SK-N-SH (cell line): Measurements from ENCODE around the gene DLG2. TPM values are rescaled to one million over a fixed set of nuclear protein-coding genes. Genes with fewer than 3 reads are reported as not detected.

ENCODE experiments used
- CTCF ChIA-PET: fragments of 300-600, 350-600 bp; formaldehyde crosslinking; extraction: SDS; loops from one replicate; lab custom pipeline; 2021; lab: Yijun Ruan, JAX
- POLR2A ChIA-PET: fragments of 350-600 bp; sonication (Branson Sonifier 250); formaldehyde crosslinking; extraction: SDS; loops from one replicate; lab custom pipeline; 2020; ENCODE audit warnings: antibody characterized with exemption, inconsistent platforms; lab: Yijun Ruan, JAX
- DNase-seq: peaks from one replicate; pipeline ENCODE4 v3.0.0; 2012
- H2AFZ ChIP-seq: fragments of 200-600 bp; sonication (generic); 2 replicates; pipeline ENCODE4 v1.8.1; 2016; ENCODE audit warnings: antibody characterized with exemption, mild to moderate bottlenecking, low read depth
- H3F3A ChIP-seq: fragments of 200-600 bp; sonication (generic); replicated peaks from 2 replicates; pipeline ENCODE3; 2016; ENCODE audit warnings: antibody characterized with exemption, mild to moderate bottlenecking; ENCODE audit not compliant: insufficient read depth
- H3K27ac ChIP-seq, 2 experiments: fragments of 200-500 bp in 1 of 2; fragments of 200-600 bp in 1 of 2; sonication (Bioruptor generic) in 1 of 2; sonication (generic), shearing (Covaris generic) in 1 of 2; 2 replicates each; pipeline versions ENCODE4 v1.5.1 to v1.6.1; 2014 to 2016; ENCODE audit warnings: low read depth in 2 of 2, inconsistent platforms in 1 of 2, low read length in 1 of 2, mild to moderate bottlenecking in 1 of 2, mixed read lengths in 1 of 2
- H3K27me3 ChIP-seq: fragments of 200-600 bp; sonication (generic), shearing (Covaris generic); 2 replicates; pipeline ENCODE4 v1.6.1; 2016; ENCODE audit warnings: mixed run types; ENCODE audit not compliant: insufficient read depth
- H3K36me3 ChIP-seq, 2 experiments: fragments of 200-500 bp in 1 of 2; fragments of 200-600 bp in 1 of 2; sonication (Bioruptor generic) in 1 of 2; sonication (generic) in 1 of 2; replicated peaks in 1 of 2; 2 replicates each; pipeline versions ENCODE3 to v1.5.1; 2014 to 2016; ENCODE audit warnings: low read length in 1 of 2, mild to moderate bottlenecking in 1 of 2; ENCODE audit not compliant: insufficient read depth in 2 of 2, control insufficient read depth in 1 of 2
- H3K4me1 ChIP-seq, 2 experiments: fragments of 200-500 bp in 1 of 2; fragments of 200-600 bp in 1 of 2; sonication (Bioruptor generic) in 1 of 2; sonication (generic), shearing (Covaris generic) in 1 of 2; 2 replicates each; pipeline versions ENCODE4 v1.5.1 to v1.6.1; 2014 to 2016; ENCODE audit warnings: low read depth in 1 of 2, low read length in 1 of 2, mixed run types in 1 of 2; ENCODE audit not compliant: insufficient read depth in 2 of 2, control insufficient read depth in 1 of 2
- H3K4me2 ChIP-seq: fragments of 200-600 bp; sonication (generic), shearing (Covaris generic); 2 replicates; pipeline ENCODE4 v1.6.1; 2017; ENCODE audit warnings: mixed run types
- H3K4me3 ChIP-seq, 2 experiments: fragments of 200-500 bp in 1 of 2; fragments of 200-600 bp in 1 of 2; sonication (Bioruptor generic) in 1 of 2; sonication (generic), shearing (Covaris generic) in 1 of 2; 2 replicates each; pipeline versions ENCODE4 v1.5.1 to v1.8.1; 2014 to 2016; ENCODE audit warnings: low read depth in 2 of 2, inconsistent platforms in 1 of 2, low read length in 1 of 2, mild to moderate bottlenecking in 1 of 2, mixed read lengths in 1 of 2, moderate library complexity in 1 of 2
- H3K79me2 ChIP-seq: fragments of 200-600 bp; sonication (generic); 2 replicates; pipeline ENCODE4 v1.8.1; 2017; ENCODE audit warnings: mild to moderate bottlenecking; ENCODE audit not compliant: insufficient read depth
- H3K9ac ChIP-seq: fragments of 200-600 bp; sonication (generic); 2 replicates; pipeline ENCODE4 v1.6.1; 2017; ENCODE audit warnings: mixed run types
- H3K9me2 ChIP-seq: fragments of 200-600 bp; sonication (generic); 2 replicates; pipeline ENCODE4 v1.6.1; 2017; ENCODE audit warnings: mixed run types
- H3K9me3 ChIP-seq: fragments of 200-600 bp; sonication (generic); 2 replicates; pipeline ENCODE4 v1.6.1; 2017; ENCODE audit warnings: mixed run types, mild to moderate bottlenecking, moderate library complexity
- H4K20me1 ChIP-seq: fragments of 200-600 bp; sonication (generic); 2 replicates; pipeline ENCODE4 v1.6.1; 2017; ENCODE audit warnings: mild to moderate bottlenecking, mixed run types; ENCODE audit not compliant: insufficient read depth
- CTCF ChIP-seq: fragments of 200-600 bp; sonication (generic); IDR thresholded peaks from 2 replicates; pipeline ENCODE4 v1.6.1; 2017; ENCODE audit warnings: antibody characterized with exemption, mild to moderate bottlenecking, moderate library complexity
- ELF1 ChIP-seq: IDR thresholded peaks from 2 replicates; pipeline ENCODE4 v1.4.0; 2012
- FOXJ3 ChIP-seq: sonication (generic); formaldehyde crosslinking; IDR thresholded peaks from 2 replicates; pipeline ENCODE4 v1.5.1; 2020; ENCODE audit warnings: mild to moderate bottlenecking, missing genetic modification reagents
- FOXM1 ChIP-seq: IDR thresholded peaks from 2 replicates; pipeline ENCODE4 v1.4.0; 2012; ENCODE audit warnings: low read depth, mild to moderate bottlenecking
- IRF3 ChIP-seq: fragments of 150-350 bp; IDR thresholded peaks from 2 replicates; pipeline ENCODE4 v1.6.1; 2016; ENCODE audit warnings: mild to moderate bottlenecking, low read depth, low read length
- JUND ChIP-seq: IDR thresholded peaks from 2 replicates; pipeline ENCODE4 v1.4.0; 2012
- MAX ChIP-seq: IDR thresholded peaks from 2 replicates; pipeline ENCODE4 v1.4.0; 2012; ENCODE audit warnings: low read depth
- MEF2A ChIP-seq: IDR thresholded peaks from 2 replicates; pipeline ENCODE4 v1.4.0; 2012; ENCODE audit warnings: low read depth, borderline replicate concordance
- NFIC ChIP-seq: IDR thresholded peaks from 2 replicates; pipeline ENCODE4 v1.4.0; 2012; ENCODE audit warnings: borderline replicate concordance
- NRF1 ChIP-seq: IDR thresholded peaks from 2 replicates; pipeline ENCODE4 v1.6.1; 2012; ENCODE audit warnings: low read depth, mild to moderate bottlenecking, low read length
- PBX3 ChIP-seq: IDR thresholded peaks from 2 replicates; pipeline ENCODE4; 2012
- POLR2AphosphoS5 ChIP-seq: IDR thresholded peaks from 2 replicates; pipeline ENCODE4 v1.6.1; 2012; ENCODE audit warnings: low read depth, low read length
- RXRA ChIP-seq: IDR thresholded peaks from 2 replicates; pipeline ENCODE4 v1.4.0; 2012; ENCODE audit warnings: low read depth, mild to moderate bottlenecking, borderline replicate concordance
- TCF12 ChIP-seq: IDR thresholded peaks from 2 replicates; pipeline ENCODE4 v1.4.0; 2012
- USF1 ChIP-seq: IDR thresholded peaks from 2 replicates; pipeline ENCODE4 v1.4.0; 2012; ENCODE audit warnings: low read depth, borderline replicate concordance
- USF2 ChIP-seq: fragments of 150-350 bp; IDR thresholded peaks from 2 replicates; pipeline ENCODE4 v1.6.1; 2017; ENCODE audit warnings: antibody characterized with exemption, low read length, low read depth, borderline replicate concordance
- YY1 ChIP-seq: IDR thresholded peaks from 2 replicates; pipeline ENCODE4 v1.4.0; 2012; ENCODE audit warnings: low read depth, mild to moderate bottlenecking
- ZBTB33 ChIP-seq: IDR thresholded peaks from 2 replicates; pipeline ENCODE4 v1.4.0; 2012; ENCODE audit warnings: low read depth, borderline replicate concordance
- WGBS: methylation state at CpG from one replicate; pipeline ENCODE4 v1.1.6; 2017; ENCODE audit warnings: low lambda C conversion rate; 5-methylcytosine and 5-hydroxymethylcytosine counted together
- polyA plus RNA-seq, 3 experiments: library from polyadenylated mRNA; depleted of rRNA; stranded (reverse); fragments of >200 nt; gene quantifications; 2 replicates each; pipeline ENCODE4 v1.2.3, GENCODE V29; 2012

The DLG2 gene
- polyA plus RNA-seq, 1 of the 3 experiments (the other 2 are of a cell fraction), result 0.21 TPM

GRCh38 chr11:84962018-84962417 lies 665.1 kb downstream of the DLG2 start (continued):
- TF ChIP-seq USF2, result no peak
- TF ChIP-seq MAX, result no peak
- TF ChIP-seq, all 33 proteins: peak for 0

- Histone ChIP-seq H4K20me1 (no peaks in the 10 kb centered on the region), H2AFZ (no peak overlapping the region), H3K79me2 (no peaks in the 10 kb centered on the region), H3K36me3 (no peaks in the 10 kb centered on the region), H3K4me1 (no peaks in the 10 kb centered on the region), H3K9me3 (no peaks in the 10 kb centered on the region), H3K27ac (no peak overlapping the region), H3K9ac (no peak overlapping the region), H3F3A (no peaks in the 10 kb centered on the region), H3K9me2 (no peaks in the 10 kb centered on the region), H3K27me3 (no peaks in the 10 kb centered on the region), H3K4me3 (no peak overlapping the region), H3K4me2 (no peak overlapping the region)
- TF ChIP-seq YY1 (no peak), POLR2AphosphoS5 (no peak), FOXM1 (no peak), JUND (no peak), RXRA (no peak), NFIC (no peak), FOXJ3 (no peak), CTCF (no peak), MEF2A (no peak)
- no peak for DNase-seq
- WGBS, result 6% methylated on average over 2 of the region's 2 CpGs
- ChIA-PET CTCF (no interaction called here), POLR2A (no interaction called here)
Observed at GRCh38 chr11:84958295-84958694, 668.8 kb downstream of the DLG2 start.

GRCh38 chr11:84950569-84951270 lies 676.4 kb downstream of the DLG2 start:
- no peaks in the 10 kb centered on the region for H3K79me2 ChIP-seq
- H3F3A ChIP-seq, result no peaks in the 10 kb centered on the region
- ChIA-PET CTCF (no interaction called here), POLR2A (no interaction called here)
- H3K4me3 ChIP-seq, result no peak overlapping the region
- no peaks in the 10 kb centered on the region for H3K9me2 ChIP-seq
- H3K27me3 ChIP-seq, result no peaks in the 10 kb centered on the region; the same call in 1 of the 2 replicates
- no peaks in the 10 kb centered on the region for H3K36me3 ChIP-seq
- TF ChIP-seq ELF1 (no peak), NFIC (no peak), MEF2A (no peak), NRF1 (no peak), PBX3 (no peak), USF1 (no peak), ZBTB33 (no peak), IRF3 (no peak), YY1 (no peak), TCF12 (no peak)
- TF ChIP-seq, all 33 proteins: peak for 0
- Histone ChIP-seq H3K9ac (no peak overlapping the region), H2AFZ (no peak overlapping the region), H4K20me1 (no peaks in the 10 kb centered on the region), H3K9me3 (no peaks in the 10 kb centered on the region), H3K27ac (no peak overlapping the region), H3K4me2 (no peak overlapping the region), H3K4me1 (no peaks in the 10 kb centered on the region)
- 6% methylated on average over 4 of the region's 4 CpGs for WGBS
- no peak for DNase-seq
